GM12878 (cell line): ENCODE data around the gene CHD1. TPM values are rescaled to one million over a fixed set of nuclear protein-coding genes. Genes with fewer than 3 reads are reported as not detected.

ENCODE experiments used
- ATAC-seq: fragments of 200-7000 bp; cut with Tn5 transposase; 3 replicates; pipeline ENCODE4 v1.9.1; 2020; ENCODE audit warnings: mild to moderate bottlenecking, moderate library complexity
- BruUV-seq: library from RNA; stranded (reverse); fragments of 400-500 nt; replicated peaks from 2 replicates; lab custom pipeline; 2021; lab: Mats Ljungman, UMichigan
- CTCF ChIA-PET: fragments of 300-600 bp; sonication (Branson Sonifier 250); formaldehyde crosslinking; extraction: SDS; loops from one replicate; lab custom pipeline; 2021; ENCODE audit warnings: inconsistent platforms; lab: Yijun Ruan, JAX
- POLR2A ChIA-PET: fragments of 350-600 bp; formaldehyde crosslinking; extraction: SDS; loops from one replicate; lab custom pipeline; 2021; ENCODE audit warnings: inconsistent platforms; lab: Charles Lee
- RAD21 ChIA-PET: fragments of 300-600 bp; sonication (Branson Sonifier 250); formaldehyde crosslinking; loops from one replicate; lab custom pipeline; 2023; ENCODE audit warnings: antibody characterized with exemption; ENCODE audit not compliant: unreplicated experiment; lab: Charles Lee
- SMC1A ChIA-PET: fragments of 300-600 bp; sonication (Branson Sonifier 250); formaldehyde crosslinking; loops from one replicate; lab custom pipeline; 2023; ENCODE audit not compliant: unreplicated experiment, uncharacterized antibody; lab: Charles Lee
- DNase-seq: peaks from one replicate; pipeline ENCODE4 v3.0.0-alpha.2; 2011; ENCODE audit warnings: low read depth, low spot score
- FAIRE-seq: peaks from 3 replicates; lab custom pipeline; 2011; peaks lifted over from hg19 to GRCh38; lab: Jason Lieb, UNC
- H2AFZ ChIP-seq: 2 replicates; pipeline ENCODE4 v1.6.0; 2011; ENCODE audit warnings: low read depth, low read length, control low read depth; ENCODE audit not compliant: control insufficient read depth
- H3K27ac ChIP-seq: 2 replicates; pipeline ENCODE4 v1.5.1; 2011; ENCODE audit warnings: control low read depth; ENCODE audit not compliant: control insufficient read depth, insufficient read depth
- H3K27me3 ChIP-seq, 2 experiments: replicated peaks in 1 of 2; 2 replicates each; pipeline versions ENCODE4 v1.6.0 to v1.6.1; 2011; ENCODE audit warnings: low read length in 1 of 2; ENCODE audit not compliant: control insufficient read depth in 2 of 2, insufficient read depth in 2 of 2
- H3K36me3 ChIP-seq, 2 experiments: 2 replicates each; pipeline ENCODE4 v1.5.1; 2011; ENCODE audit warnings: low read length in 1 of 2; ENCODE audit not compliant: control insufficient read depth in 2 of 2, insufficient read depth in 2 of 2
- H3K4me1 ChIP-seq: 2 replicates; pipeline ENCODE4 v1.6.1; 2011; ENCODE audit warnings: mild to moderate bottlenecking, low read length, moderate library complexity, mixed read lengths; ENCODE audit not compliant: control insufficient read depth, insufficient read depth
- H3K4me2 ChIP-seq: 2 replicates; pipeline ENCODE4 v1.6.0; 2011; ENCODE audit warnings: control low read depth; ENCODE audit not compliant: control insufficient read depth, insufficient read depth
- H3K4me3 ChIP-seq: fragments of 200-600 bp; sonication (generic); 2 replicates; pipeline ENCODE4 v1.5.1; 2016
- H3K79me2 ChIP-seq: 2 replicates; pipeline ENCODE4 v1.6.0; 2011; ENCODE audit warnings: low read length; ENCODE audit not compliant: control insufficient read depth, insufficient read depth
- H3K9ac ChIP-seq: 2 replicates; pipeline ENCODE4 v1.8.0; 2011; ENCODE audit warnings: low read length, control low read depth, mixed read lengths; ENCODE audit not compliant: control insufficient read depth, insufficient read depth
- H3K9me3 ChIP-seq: replicated peaks from 3 replicates; pipeline ENCODE4 v1.5.1; 2011; ENCODE audit warnings: mild to moderate bottlenecking, low read length; ENCODE audit not compliant: control insufficient read depth, insufficient read depth
- H4K20me1 ChIP-seq: 2 replicates; pipeline ENCODE4 v1.6.0; 2011; ENCODE audit not compliant: control insufficient read depth, insufficient read depth
- CHD1 ChIP-seq: IDR thresholded peaks from 2 replicates; pipeline ENCODE4 v1.6.1; 2012; ENCODE audit warnings: low read depth, low read length, improper control_type of control experiment
- EZH2 ChIP-seq: IDR thresholded peaks from 2 replicates; pipeline ENCODE4 v1.6.1; 2012; ENCODE audit warnings: low read depth, mild to moderate bottlenecking, control low read depth, inconsistent platforms, low read length, borderline replicate concordance; ENCODE audit not compliant: control insufficient read depth
- SPI1 ChIP-seq: IDR thresholded peaks from 2 replicates; pipeline ENCODE4 v1.6.1; 2011; ENCODE audit warnings: low read depth, mild to moderate bottlenecking, low read length, moderate library complexity, borderline replicate concordance; ENCODE audit not compliant: insufficient read depth
- ZBTB4 ChIP-seq: fragments of 450-650 bp; formaldehyde crosslinking; IDR thresholded peaks from 2 replicates; pipeline ENCODE4 v1.4.0; 2022; ENCODE audit warnings: mild to moderate bottlenecking, moderate library complexity
- WGBS: methylation state at CpG from one replicate; pipeline ENCODE4 v1.1.6; 2016; ENCODE audit warnings: low lambda C conversion rate; ENCODE audit not compliant: insufficient replicate concordance, insufficient coverage; ENCODE audit errors: missing lambda C conversion rate; 5-methylcytosine and 5-hydroxymethylcytosine counted together
- in situ Hi-C: fragments of 300-500 bp; cut with MboI; formaldehyde crosslinking; loops from 9 replicates; pipeline ENCODE4 v1.14.3; 2018; ENCODE audit warnings: mixed read lengths
- intact Hi-C: fragments of 100-400 bp; cut with micrococcal nuclease; formaldehyde crosslinking; loops from one replicate; pipeline ENCODE4 v1.14.2; 2022; ENCODE audit not compliant: unreplicated experiment
- polyA plus RNA-seq, 11 experiments: library from polyadenylated mRNA; depleted of rRNA in 4 of 11; unstranded in 6 of 11; stranded (reverse) in 5 of 11; fragments of >200 nt; fragmentation: Nextera tagmentation in 4 of 11; fragmentation: Illumina TruSeq in 1 of 11; extraction: Ambion mirVana in 4 of 11; extraction: Trizol in 1 of 11; gene quantifications; 1 replicate in 1 of 11; 2 replicates in 10 of 11; pipeline versions ENCODE4 v1.2.1 to v1.2.3, GENCODE V29; 2011 to 2016; ENCODE audit warnings: inconsistent platforms in 2 of 11, missing spikeins in 2 of 11, low read depth in 1 of 11
- total RNA-seq, 4 experiments: library from RNA; depleted of rRNA in 3 of 4; stranded (reverse); fragments of >200 nt in 3 of 4; fragmentation: Illumina TruSeq in 1 of 4; extraction: Trizol in 1 of 4; gene quantifications; 2 replicates each; pipeline versions ENCODE4 v1.2.1 to v1.2.3, GENCODE V29; 2013 to 2021

Gene CHD1
- total and polyA plus RNA-seq, 10 of the 15 experiments (the other 5 are each of a cell fraction or from before 2014, with no cell fraction given) = 25.5 to 158 (median 50.5) TPM

DNA sequence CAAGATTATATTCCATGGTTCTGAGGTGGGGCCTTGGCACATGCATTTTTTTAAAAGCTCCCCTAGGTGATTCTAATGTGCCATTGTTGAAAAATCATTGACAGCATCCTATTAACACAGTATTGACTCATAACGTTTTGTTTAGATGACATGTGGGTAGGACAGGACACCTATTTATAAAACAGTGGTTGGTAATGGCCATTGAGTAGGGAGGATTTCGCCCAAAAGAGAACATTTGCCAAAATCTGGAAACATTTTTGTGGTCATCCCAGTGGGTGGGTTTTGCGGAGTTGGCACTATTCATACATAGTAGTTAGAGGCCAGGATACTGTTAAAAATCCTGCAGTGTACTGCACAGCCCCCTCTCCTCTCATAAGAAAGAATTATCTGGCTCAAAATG lies 6.4 kb upstream of the CHD1 start:
- intact Hi-C loops = no loop called here
- WGBS = 76% methylated on average over 3 of the region's 3 CpGs
- Histone ChIP-seq H3K4me2 (no peak overlapping the region), H3K4me1 (peaks cover 19% of the 10 kb centered on the region), H2AFZ (no peak overlapping the region), H4K20me1 (no peaks in the 10 kb centered on the region)
- DNase-seq = no peak
- POLR2A ChIA-PET = no interaction called here
- no peak for TF ChIP-seq ZBTB4 (CRISPR knock-in tag)
- TF ChIP-seq EZH2 = no peak
- no peak for TF ChIP-seq SPI1
- no peak for TF ChIP-seq CHD1
- TF ChIP-seq, all 136 proteins: peak for 0
- ATAC-seq (no peak), FAIRE-seq (no peak)
- BruUV-seq = no TSS peak
- SMC1A ChIA-PET = interaction anchor here (1.4 kb wide), 1 partner anchor 13 kb away, joined by 4 read pairs; no protein-coding TSS in a partner anchor
- Histone ChIP-seq H3K27me3 (no peaks in the 10 kb centered on the region), H3K36me3 (no peaks in the 10 kb centered on the region), H3K9me3 (no peaks in the 10 kb centered on the region), H3K4me3 (no peak overlapping the region), H3K27ac (no peak overlapping the region), H3K79me2 (peaks cover 23% of the 10 kb centered on the region), H3K9ac (no peak overlapping the region)
- CTCF ChIA-PET = interaction anchor here (1.9 kb wide), 1 partner anchor 31 kb away, joined by 10 read pairs; no protein-coding TSS in a partner anchor
- RAD21 ChIA-PET = no interaction called here
- in situ Hi-C loops = no loop called here
